Tibial nerve (tissue), 4 donors: ENCODE measurements around the gene ERBB4.

Experiments used
- CTCF ChIP-seq, 5 experiments: fragments of 200-600 bp in 3 of 5; fragments of 450-650 bp in 2 of 5; sonication (generic) in 3 of 5; IDR thresholded peaks; one replicate each; pipeline ENCODE4 v1.5.1; 2016 to 2019; ENCODE audit warnings: antibody characterized with exemption in 5 of 5, mild to moderate bottlenecking in 3 of 5, moderate library complexity in 2 of 5
- EP300 ChIP-seq, 2 donors: sonication (generic); formaldehyde crosslinking; IDR thresholded peaks; one replicate each; pipeline ENCODE4 v1.6.1; 2017; ENCODE audit warnings: antibody characterized with exemption in 2 of 2, mild to moderate bottlenecking in 1 of 2

DNA sequence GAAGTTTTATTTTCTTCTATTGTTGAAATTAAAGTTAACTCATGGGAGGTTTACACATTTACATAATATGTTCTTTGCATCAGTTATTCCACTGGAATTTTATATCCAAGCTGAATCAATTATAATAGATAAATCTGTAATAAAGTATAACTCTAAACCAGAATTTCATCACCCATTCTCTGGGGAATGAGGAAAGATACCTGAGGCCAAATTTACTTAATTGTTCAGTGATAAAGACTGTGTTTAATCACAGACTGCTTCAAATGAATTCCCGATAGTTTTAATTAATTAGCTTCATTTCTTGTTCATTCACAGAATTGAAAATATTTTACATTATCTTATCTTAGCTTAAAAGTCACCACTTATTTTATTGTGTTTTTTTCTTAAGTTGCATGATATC, 562.5 kb downstream of the ERBB4 start:
- no peak for TF ChIP-seq EP300 (IDR thresholded peaks at IDR 0.05)
- TF ChIP-seq CTCF (IDR thresholded peaks at IDR 0.05): no peak
